ENCODE measurements around the gene BPNT1. TPM values are rescaled to one million over a fixed set of nuclear protein-coding genes. Genes with fewer than 3 reads are reported as not detected.

BPNT1 gene
- total and polyA plus RNA-seq, 10 donors: 15.3 to 25.8 (median 19.5) TPM

- intact Hi-C loops (cut with DNase I; ENCODE audit: low total_unique reads): loop anchor here (10.0 kb wide), 1 partner anchor 49 kb away; the partner anchor contains the start of gene IARS2
- Histone ChIP-seq H3K36me3 (peaks cover 0 to 22% (median under 1%) of the 10 kb centered on the region in 6 donors), H3K27ac (peak overlapping the region; percentile 78 to 93 (median 88)), H3K27me3 (replicated peaks in 1 of 7) (no peaks in the 10 kb centered on the region), H3K4me3 (peak overlapping the region; percentile 83 to 97 (median 92)), H3K4me1 (peaks cover 13 to 45% (median 33%) of the 10 kb centered on the region in 6 donors), H3K9me3 (no peaks in the 10 kb centered on the region)
- TF ChIP-seq CTCF (IDR thresholded peaks at IDR 0.05 in 8 of 11, conservative IDR thresholded peaks at IDR 0.05 in 3 of 11) (no peak), POLR2AphosphoS5 (IDR thresholded peaks at IDR 0.05) (no peak), POLR2A (IDR thresholded peaks at IDR 0.05) (no peak)
- WGBS, 5 donors: 23 to 30% (median 27%) methylated on average over 17 of the region's 17 CpGs
- DNase-seq: no peak
Observed at GRCh38 chr1:220045356-220046051, 44.1 kb downstream of the BPNT1 start.

GRCh38 chr1:220044678-220045355 is 44.8 kb downstream of the BPNT1 start:
- Histone ChIP-seq H3K36me3 (peaks cover 0 to 29% (median 7%) of the 10 kb centered on the region in 6 donors), H3K9me3 (no peaks in the 10 kb centered on the region), H3K4me1 (peaks cover 13 to 45% (median 33%) of the 10 kb centered on the region in 6 donors), H3K27ac (peak overlapping the region in 7 of 8 donors; percentile 78 to 93 (median 89)), H3K4me3 (peak overlapping the region in 7 of 8 donors; percentile 88 to 97 (median 92)), H3K27me3 (replicated peaks in 1 of 7) (no peaks in the 10 kb centered on the region)
- intact Hi-C loops (cut with DNase I; ENCODE audit: low total_unique reads): loop anchor here (10.0 kb wide), 1 partner anchor 50 kb away; the partner anchor contains the start of gene IARS2
- TF ChIP-seq POLR2A (IDR thresholded peaks at IDR 0.05): no peak
- 70 to 80% (median 72%) methylated on average over 4 of the region's 4 CpGs for WGBS, 5 donors
- DNase-seq: no peak

- intact Hi-C loops (cut with DNase I; ENCODE audit: low total_unique reads): loop anchor here (10.0 kb wide), 1 partner anchor 51 kb away; the partner anchor contains the start of gene IARS2
- H3K27ac ChIP-seq: no peak overlapping the region
- DNase-seq: no peak
- no peaks in the 10 kb centered on the region for H3K27me3 ChIP-seq (replicated peaks in 1 of 7)
- H3K4me3 ChIP-seq: no peak overlapping the region
- no peak for TF ChIP-seq POLR2AphosphoS5 (IDR thresholded peaks at IDR 0.05)
- no peak for TF ChIP-seq POLR2A (IDR thresholded peaks at IDR 0.05)
- no peak for TF ChIP-seq CTCF (IDR thresholded peaks at IDR 0.05 in 8 of 11, conservative IDR thresholded peaks at IDR 0.05 in 3 of 11)
- H3K4me1 ChIP-seq: peaks cover 13 to 45% (median 35%) of the 10 kb centered on the region in 6 donors
- WGBS, 5 donors: 59 to 84% (median 75%) methylated on average over 2 of the region's 2 CpGs
- peaks cover 0 to 41% (median 18%) of the 10 kb centered on the region in 6 donors for H3K36me3 ChIP-seq
- no peaks in the 10 kb centered on the region for H3K9me3 ChIP-seq
Observed at GRCh38 chr1:220043646-220044045, 45.9 kb downstream of the BPNT1 start.

GRCh38 chr1:220040028-220040596 is 49.5 kb downstream of the BPNT1 start:
- peaks cover 9 to 47% (median 26%) of the 10 kb centered on the region in 6 donors for H3K4me1 ChIP-seq
- no peak for DNase-seq
- H3K4me3 ChIP-seq: no peak overlapping the region
- H3K27me3 ChIP-seq (replicated peaks in 1 of 7): no peaks in the 10 kb centered on the region
- no peak for TF ChIP-seq POLR2A (IDR thresholded peaks at IDR 0.05)
- no peak for TF ChIP-seq CTCF (IDR thresholded peaks at IDR 0.05 in 8 of 11, conservative IDR thresholded peaks at IDR 0.05 in 3 of 11)
- TF ChIP-seq POLR2AphosphoS5 (IDR thresholded peaks at IDR 0.05): no peak
- H3K9me3 ChIP-seq: no peaks in the 10 kb centered on the region
- no peak overlapping the region for H3K27ac ChIP-seq
- peaks cover 0 to 69% (median 23%) of the 10 kb centered on the region in 6 donors for H3K36me3 ChIP-seq
- WGBS, 5 donors: 84 to 96% (median 93%) methylated on average over 5 of the region's 5 CpGs
- intact Hi-C loops (cut with DNase I; ENCODE audit: low total_unique reads): loop anchor here (10.0 kb wide), 1 partner anchor 55 kb away; the partner anchor contains the start of gene IARS2
